Common myeloid progenitor, CD34-positive (primary cell): ENCODE measurements around the gene INPP5J.

Experiments
- CTCF ChIA-PET: fragments of 350-600 bp; sonication (Branson Sonifier 250); formaldehyde crosslinking; loops from one replicate; lab custom pipeline; 2021; ENCODE audit warnings: antibody characterized with exemption; lab: Charles Lee
- POLR2A ChIA-PET: fragments of 350-600 bp; sonication (Branson Sonifier 250); formaldehyde crosslinking; loops from one replicate; lab custom pipeline; 2021; ENCODE audit warnings: antibody characterized with exemption; lab: Charles Lee
- DNase-seq, 3 donors: peaks; one replicate each; pipeline versions ENCODE4 v3.0.0 to v3.0.0-alpha.2; 2013
- H3K27ac ChIP-seq, 2 experiments: 1 replicate in 1 of 2; 2 replicates in 1 of 2; pipeline ENCODE4 v1.7.0; 2013; ENCODE audit warnings: inconsistent platforms in 2 of 2, low read length in 2 of 2, mild to moderate bottlenecking in 2 of 2, low read depth in 1 of 2, moderate library complexity in 1 of 2; ENCODE audit not compliant: severe bottlenecking in 2 of 2, insufficient read depth in 1 of 2, poor library complexity in 1 of 2
- H3K27me3 ChIP-seq, 5 experiments: replicated peaks in 2 of 5; 1 replicate in 3 of 5; 2 replicates in 2 of 5; pipeline versions ENCODE4 v1.6.1 to v1.7.0; 2013; ENCODE audit warnings: low read length in 4 of 5, mild to moderate bottlenecking in 2 of 5, moderate library complexity in 2 of 5, inconsistent platforms in 1 of 5; ENCODE audit not compliant: insufficient read depth in 5 of 5, control insufficient read depth in 4 of 5
- H3K36me3 ChIP-seq, 4 experiments: 1 replicate in 2 of 4; 2 replicates in 2 of 4; pipeline versions ENCODE4 v1.6.1 to v1.7.0; 2013; ENCODE audit warnings: low read length in 3 of 4, control low read depth in 1 of 4, mild to moderate bottlenecking in 1 of 4; ENCODE audit not compliant: control insufficient read depth in 4 of 4, insufficient read depth in 4 of 4
- H3K4me1 ChIP-seq, 4 experiments: 1 replicate in 3 of 4; 2 replicates in 1 of 4; pipeline versions ENCODE4 v1.6.1 to v1.7.1; 2013; ENCODE audit warnings: low read length in 3 of 4, mild to moderate bottlenecking in 3 of 4, control low read depth in 1 of 4, inconsistent platforms in 1 of 4, moderate library complexity in 1 of 4; ENCODE audit not compliant: control insufficient read depth in 4 of 4, insufficient read depth in 4 of 4; ENCODE audit errors: control extremely low read depth in 1 of 4
- H3K4me3 ChIP-seq, 7 experiments: 1 replicate in 4 of 7; 2 replicates in 3 of 7; pipeline versions ENCODE4 v1.5.1 to v1.7.0; 2013; ENCODE audit warnings: mild to moderate bottlenecking in 7 of 7, low read length in 6 of 7, moderate library complexity in 6 of 7, inconsistent platforms in 2 of 7, low read depth in 2 of 7, control low read depth in 1 of 7; ENCODE audit not compliant: insufficient read depth in 4 of 7, control insufficient read depth in 1 of 7; ENCODE audit errors: extremely low read depth in 1 of 7
- H3K9me3 ChIP-seq, 5 experiments: 1 replicate in 4 of 5; 2 replicates in 1 of 5; pipeline versions ENCODE4 v1.6.1 to v1.7.1; 2013; ENCODE audit warnings: low read length in 4 of 5, mild to moderate bottlenecking in 2 of 5, inconsistent platforms in 1 of 5, low read depth in 1 of 5, moderate library complexity in 1 of 5; ENCODE audit not compliant: control insufficient read depth in 4 of 5, insufficient read depth in 2 of 5; ENCODE audit errors: control extremely low read depth in 1 of 5
- WGBS: methylation state at CpG from one replicate; pipeline ENCODE4 v1.1.5; 2013; ENCODE audit not compliant: insufficient coverage; 5-methylcytosine and 5-hydroxymethylcytosine counted together

Gene INPP5J

GRCh38 chr22:31134688-31135087 is 11.9 kb downstream of the INPP5J start:
- Histone ChIP-seq H3K4me3 (no peak overlapping the region), H3K9me3 (no peaks in the 10 kb centered on the region), H3K4me1 (no peaks in the 10 kb centered on the region), H3K27ac (no peak overlapping the region), H3K27me3 (no peaks in the 10 kb centered on the region), H3K36me3 (no peaks in the 10 kb centered on the region)
- POLR2A ChIA-PET, result no interaction called here
- no peak for DNase-seq
- CTCF ChIA-PET, result interaction anchor here (1.4 kb wide), 1 partner anchor 18 kb away, joined by 3 read pairs; no protein-coding TSS in a partner anchor
- no CpG with 5 or more reads among the region's 4 CpGs for WGBS

- 98% methylated on average over 6 of the region's 6 CpGs for WGBS
These were observed 12.9 kb downstream of the INPP5J start for GRCh38 chr22:31135706-31136105.

GRCh38 chr22:31136155-31136554 is 13.4 kb downstream of the INPP5J start:
- Histone ChIP-seq H3K36me3 (no peaks in the 10 kb centered on the region), H3K4me3 (no peak overlapping the region), H3K27ac (no peak overlapping the region), H3K27me3 (no peaks in the 10 kb centered on the region), H3K4me1 (peaks cover 0 to 6% (median under 1%) of the 10 kb centered on the region in 4 experiments), H3K9me3 (no peaks in the 10 kb centered on the region)
- ChIA-PET CTCF (interaction anchor here (1.0 to 1.4 kb wide), 2 partner anchors 8 to 19 kb away, joined by 3 read pairs; no protein-coding TSS in a partner anchor), POLR2A (no interaction called here)
- no peak for DNase-seq
- 94% methylated on average over 9 of the region's 9 CpGs for WGBS

More at GRCh38 chr22:31135706-31136105, 12.9 kb downstream of the INPP5J start:
- no peaks in the 10 kb centered on the region for H3K9me3 ChIP-seq
- CTCF ChIA-PET, result interaction anchor here (1.0 to 1.4 kb wide), 2 partner anchors 8 to 19 kb away, joined by 3 read pairs; no protein-coding TSS in a partner anchor
- H3K4me1 ChIP-seq, result peaks cover 0 to 3% (median under 1%) of the 10 kb centered on the region in 4 experiments
- H3K27me3 ChIP-seq, result no peaks in the 10 kb centered on the region
- no peak for DNase-seq
- POLR2A ChIA-PET, result no interaction called here
- no peaks in the 10 kb centered on the region for H3K36me3 ChIP-seq
- no peak overlapping the region for H3K27ac ChIP-seq
- H3K4me3 ChIP-seq, result no peak overlapping the region

- ChIA-PET CTCF (no interaction called here), POLR2A (no interaction called here)
- H3K4me3 ChIP-seq, result no peak overlapping the region
- H3K27me3 ChIP-seq, result no peaks in the 10 kb centered on the region
- no peaks in the 10 kb centered on the region for H3K9me3 ChIP-seq
- H3K27ac ChIP-seq, result no peak overlapping the region
- H3K4me1 ChIP-seq, result peaks cover 0 to 6% (median under 1%) of the 10 kb centered on the region in 4 experiments
- H3K36me3 ChIP-seq, result no peaks in the 10 kb centered on the region
- 97% methylated on average over 13 of the region's 16 CpGs for WGBS
- no peak for DNase-seq
These were observed 13.9 kb downstream of the INPP5J start for GRCh38 chr22:31136711-31137110.

- POLR2A ChIA-PET, result no interaction called here
- no peaks in the 10 kb centered on the region for H3K27me3 ChIP-seq
- peaks cover 0 to 6% (median under 1%) of the 10 kb centered on the region in 4 experiments for H3K4me1 ChIP-seq
- CTCF ChIA-PET, result interaction anchor here (0.9 kb wide), 1 partner anchor 10 kb away, joined by 3 read pairs; no protein-coding TSS in a partner anchor
- H3K36me3 ChIP-seq, result no peaks in the 10 kb centered on the region
- H3K4me3 ChIP-seq, result no peak overlapping the region
- no peak overlapping the region for H3K27ac ChIP-seq
- no peak for DNase-seq
- no peaks in the 10 kb centered on the region for H3K9me3 ChIP-seq
- WGBS, result 59% methylated on average over 2 of the region's 10 CpGs
These were observed 15.0 kb downstream of the INPP5J start for GRCh38 chr22:31137721-31138120.

GRCh38 chr22:31138126-31138525 is 15.4 kb downstream of the INPP5J start:
- POLR2A ChIA-PET, result no interaction called here
- WGBS, result 89% methylated on average over 10 of the region's 10 CpGs

GRCh38 chr22:31139066-31139465 is 16.3 kb downstream of the INPP5J start:
- no peak overlapping the region for H3K27ac ChIP-seq
- no peak for DNase-seq
- no peak overlapping the region for H3K4me3 ChIP-seq
- no peaks in the 10 kb centered on the region for H3K27me3 ChIP-seq
- no peaks in the 10 kb centered on the region for H3K36me3 ChIP-seq
- H3K9me3 ChIP-seq, result no peaks in the 10 kb centered on the region
- POLR2A ChIA-PET, result no interaction called here
- WGBS, result 100% methylated on average over 2 of the region's 3 CpGs
- CTCF ChIA-PET, result no interaction called here
- peaks cover 0 to 6% (median under 1%) of the 10 kb centered on the region in 4 experiments for H3K4me1 ChIP-seq

More at GRCh38 chr22:31138126-31138525, 15.4 kb downstream of the INPP5J start:
- H3K36me3 ChIP-seq, result no peaks in the 10 kb centered on the region
- H3K4me3 ChIP-seq, result no peak overlapping the region
- DNase-seq, result no peak
- no peaks in the 10 kb centered on the region for H3K27me3 ChIP-seq
- H3K4me1 ChIP-seq, result peaks cover 0 to 6% (median under 1%) of the 10 kb centered on the region in 4 experiments
- CTCF ChIA-PET, result interaction anchor here (0.9 kb wide), 1 partner anchor 10 kb away, joined by 3 read pairs; no protein-coding TSS in a partner anchor
- H3K9me3 ChIP-seq, result no peaks in the 10 kb centered on the region
- H3K27ac ChIP-seq, result no peak overlapping the region
